HG03196 (cell line): Measurements from ENCODE around the gene AGGF1.
"Not testable (repeated sequence)": the region's sequence is repeated elsewhere in the genome, so short reads cannot be mapped to it uniquely, and the experiment has no call there.

Source experiments
- ATAC-seq: cut with Tn5 transposase; IDR thresholded peaks from one replicate; pipeline ENCODE4 v1.9.1; 2021; ENCODE audit not compliant: unreplicated experiment

AGGF1 gene

GRCh38 chr5:77083088-77083487 lies 52.9 kb downstream of the AGGF1 start:
- ATAC-seq = no peak

- ATAC-seq = no peak
These were observed 56.1 kb downstream of the AGGF1 start for GRCh38 chr5:77086368-77086688.

GRCh38 chr5:77086689-77087483 lies 56.7 kb downstream of the AGGF1 start, which contains the start of gene ZBED3:
Gene ZBED3 (minus strand): TSS chr5:77087285. CDS start chr5:77077878, 9,407 bp downstream.
- ATAC-seq = peak; percentile 57

GRCh38 chr5:77087484-77088261 lies 57.5 kb downstream of the AGGF1 start:
- no peak for ATAC-seq

- no peak for ATAC-seq
These were observed 65.0 kb downstream of the AGGF1 start for GRCh38 chr5:77095189-77095588.

GRCh38 chr5:77101298-77101697 lies 71.1 kb downstream of the AGGF1 start:
- ATAC-seq = no peak

- ATAC-seq = no peak
These were observed 72.3 kb downstream of the AGGF1 start for GRCh38 chr5:77102549-77102948.

GRCh38 chr5:77103457-77103856 lies 73.3 kb downstream of the AGGF1 start:
- ATAC-seq = no peak

GRCh38 chr5:77104813-77105212 lies 74.6 kb downstream of the AGGF1 start:
- ATAC-seq = no peak

GRCh38 chr5:77107035-77107434 lies 76.8 kb downstream of the AGGF1 start:
- ATAC-seq = not testable (repeated sequence)
